ENCODE results near the gene SLC25A18. TPM values are rescaled to one million over a fixed set of nuclear protein-coding genes. Genes with fewer than 3 reads are reported as not detected.
"Not testable (repeated sequence)": the region's sequence is repeated elsewhere in the genome, so short reads cannot be mapped to it uniquely, and the experiment has no call there.

The SLC25A18 gene
- total RNA-seq, 3 donors from 2014 or later: 0.31 to 2.0 TPM; not detected in 1

GRCh38 chr22:17629641-17630040, 66.3 kb downstream of the SLC25A18 start:
- ATAC-seq: no peak
- intact Hi-C loops (cut with DNase I, micrococcal nuclease): no loop called here
- TF ChIP-seq CTCF (IDR thresholded peaks at IDR 0.05): no peak
- Histone ChIP-seq H3K9me3 (no peaks in the 10 kb centered on the region), H3K4me3 (no peak overlapping the region), H3K4me1 (ENCODE audit: low read depth) (peaks cover 12% of the 10 kb centered on the region), H3K36me3 (ENCODE audit: low read depth) (no peaks in the 10 kb centered on the region)
- no peak for DNase-seq

GRCh38 chr22:17631076-17631565, 67.8 kb downstream of the SLC25A18 start:
- DNase-seq: no peak
- H3K36me3 ChIP-seq (ENCODE audit: low read depth): no peaks in the 10 kb centered on the region
- no peak overlapping the region for H3K4me3 ChIP-seq
- H3K4me1 ChIP-seq (ENCODE audit: low read depth): peaks cover 12% of the 10 kb centered on the region
- no peak for ATAC-seq
- intact Hi-C loops (cut with DNase I, micrococcal nuclease): no loop called here
- H3K9me3 ChIP-seq: no peaks in the 10 kb centered on the region
- TF ChIP-seq CTCF (IDR thresholded peaks at IDR 0.05): no peak

- peak; percentile 33 for ATAC-seq
- intact Hi-C loops (cut with DNase I, micrococcal nuclease): no loop called here
- H3K4me1 ChIP-seq (ENCODE audit: low read depth): peaks cover 7% of the 10 kb centered on the region
Observed at GRCh38 chr22:17633217-17633997, 70.1 kb downstream of the SLC25A18 start.

GRCh38 chr22:17633998-17634323, 70.7 kb downstream of the SLC25A18 start:
- DNase-seq: no peak
- no peaks in the 10 kb centered on the region for H3K9me3 ChIP-seq
- no peak for ATAC-seq
- peaks cover 7% of the 10 kb centered on the region for H3K4me1 ChIP-seq (ENCODE audit: low read depth)
- intact Hi-C loops (cut with DNase I, micrococcal nuclease): no loop called here
- no peak for TF ChIP-seq CTCF (IDR thresholded peaks at IDR 0.05)
- H3K36me3 ChIP-seq (ENCODE audit: low read depth): no peaks in the 10 kb centered on the region
- no peak overlapping the region for H3K4me3 ChIP-seq

More at GRCh38 chr22:17633217-17633997, 70.1 kb downstream of the SLC25A18 start:
- H3K36me3 ChIP-seq (ENCODE audit: low read depth): no peaks in the 10 kb centered on the region
- H3K4me3 ChIP-seq: no peak overlapping the region
- no peak for TF ChIP-seq CTCF (IDR thresholded peaks at IDR 0.05)
- DNase-seq: no peak
- no peaks in the 10 kb centered on the region for H3K9me3 ChIP-seq

- no peaks in the 10 kb centered on the region for H3K36me3 ChIP-seq (ENCODE audit: low read depth)
- intact Hi-C loops (cut with DNase I, micrococcal nuclease): no loop called here
- no peak for ATAC-seq
Observed at GRCh38 chr22:17634696-17635095, 71.4 kb downstream of the SLC25A18 start.

GRCh38 chr22:17636850-17637249, 73.6 kb downstream of the SLC25A18 start:
- H3K9me3 ChIP-seq; H3K4me3 ChIP-seq; H3K36me3 ChIP-seq (ENCODE audit: low read depth); intact Hi-C loops (cut with DNase I, micrococcal nuclease); DNase-seq; ATAC-seq: not testable (repeated sequence)
- peaks cover 14% of the 10 kb centered on the region for H3K4me1 ChIP-seq (ENCODE audit: low read depth)

More at GRCh38 chr22:17634696-17635095, 71.4 kb downstream of the SLC25A18 start:
- no peak for DNase-seq
- TF ChIP-seq CTCF (IDR thresholded peaks at IDR 0.05): no peak
- no peaks in the 10 kb centered on the region for H3K9me3 ChIP-seq
- peaks cover 9% of the 10 kb centered on the region for H3K4me1 ChIP-seq (ENCODE audit: low read depth)
- H3K4me3 ChIP-seq: no peak overlapping the region
